Activated T-helper 17 cell treated with anti-CD3 and anti-CD28 coated beads, Interleukin-2, amount 50 U/mL, for 72 hours (primary cell): ENCODE data around the gene SIAH3. TPM values are rescaled to one million over a fixed set of nuclear protein-coding genes. Genes with fewer than 3 reads are reported as not detected.
"Not testable (repeated sequence)": the region's sequence is repeated elsewhere in the genome, so short reads cannot be mapped to it uniquely, and the experiment has no call there.

Experiments
- ATAC-seq: fragments of 150-1000 bp; cut with Tn5 transposase; replicated peaks from 2 replicates; pipeline ENCODE4 v1.10.0; 2021; ENCODE audit warnings: mild to moderate bottlenecking, moderate library complexity
- H3K27ac Mint-ChIP-seq: one replicate; pipeline ENCODE4 v1.8.0; 2022; ENCODE audit warnings: mixed read lengths
- H3K27me3 Mint-ChIP-seq: one replicate; pipeline ENCODE4 v1.8.0; 2022; ENCODE audit warnings: mixed read lengths
- H3K36me3 Mint-ChIP-seq: one replicate; pipeline ENCODE4 v1.8.0; 2022; ENCODE audit warnings: low read depth, mild to moderate bottlenecking, mixed read lengths
- H3K4me1 Mint-ChIP-seq: one replicate; pipeline ENCODE4 v1.8.0; 2022; ENCODE audit warnings: mixed read lengths
- H3K4me3 Mint-ChIP-seq: one replicate; pipeline ENCODE4 v1.8.0; 2022; ENCODE audit warnings: mild to moderate bottlenecking, mixed read lengths
- H3K9me3 Mint-ChIP-seq: one replicate; pipeline ENCODE4 v1.8.0; 2022; ENCODE audit warnings: mixed read lengths
- total RNA-seq, 2 donors: library from RNA; stranded (reverse); gene quantifications; one replicate each; pipeline ENCODE4 v1.2.3, GENCODE V29; 2022

SIAH3 gene
- total RNA-seq, 2 donors from 2014 or later = 0.06 TPM; not detected in 1

DNA sequence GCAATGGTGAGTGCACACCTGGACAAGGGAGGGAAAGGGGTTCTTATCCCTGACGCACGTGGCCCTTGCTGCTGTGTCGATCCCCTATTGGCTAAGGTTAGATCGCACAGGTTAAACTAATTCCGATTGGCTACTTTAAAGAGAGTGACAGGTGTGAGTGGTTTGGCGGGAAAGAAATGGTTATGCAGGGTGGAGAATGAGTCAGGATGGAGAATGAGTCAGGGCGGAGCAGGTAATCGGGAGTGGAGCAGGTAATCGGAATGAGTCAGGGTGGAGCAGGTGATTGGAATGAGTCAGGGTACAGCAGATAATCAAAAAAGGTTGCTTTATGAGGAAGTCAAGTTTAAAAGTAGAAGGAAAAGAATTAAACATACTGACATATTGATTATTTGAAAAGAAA, 24.4 kb upstream of the SIAH3 start:
- no peak for ATAC-seq
- H3K9me3 Mint-ChIP-seq = no peaks in the 10 kb centered on the region

DNA sequence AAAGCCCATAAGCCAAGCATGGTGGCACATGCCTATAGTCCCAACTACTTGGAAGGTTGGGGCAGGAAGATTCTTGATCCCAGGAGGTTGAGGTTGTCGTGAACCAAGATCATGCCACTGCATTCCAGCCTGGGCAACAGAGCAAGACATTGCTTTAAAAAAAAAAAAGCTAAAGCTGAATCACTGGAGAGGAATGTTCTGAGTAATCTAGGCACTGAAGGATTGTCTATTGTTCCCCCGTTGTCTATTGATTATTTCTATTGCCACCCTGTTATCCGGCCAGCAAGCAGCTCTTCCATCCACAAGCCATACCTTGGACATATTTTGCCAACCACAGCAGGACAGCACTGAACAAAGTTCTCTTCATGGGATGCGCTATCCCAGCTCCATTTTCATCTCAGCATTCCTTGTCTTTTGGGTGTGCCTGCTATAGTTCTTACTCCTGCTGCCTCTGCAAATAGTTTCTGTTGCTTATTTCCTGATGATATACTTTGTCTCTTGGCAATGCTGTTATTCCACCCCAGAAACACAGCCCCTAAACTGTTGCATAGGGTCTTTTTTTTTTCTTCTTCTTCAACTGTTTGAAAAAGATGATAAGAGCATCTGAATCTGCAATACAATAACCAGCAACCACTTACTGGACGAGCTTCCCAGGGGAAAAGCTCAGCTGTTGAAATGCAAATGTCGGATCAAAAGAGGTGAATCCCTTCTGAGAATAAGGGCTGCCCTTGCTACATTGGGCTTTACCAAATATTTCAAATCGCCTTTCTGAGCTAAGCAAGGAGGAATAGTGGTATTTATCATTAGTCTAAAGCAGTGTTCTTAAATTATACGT, 22.2 kb upstream of the SIAH3 start:
- no peak overlapping the region for H3K4me3 Mint-ChIP-seq
- peaks cover 7% of the 10 kb centered on the region for H3K27me3 Mint-ChIP-seq
- H3K27ac Mint-ChIP-seq = no peak overlapping the region
- ATAC-seq = no peak
- H3K36me3 Mint-ChIP-seq = no peaks in the 10 kb centered on the region
- H3K9me3 Mint-ChIP-seq = no peaks in the 10 kb centered on the region
- no peaks in the 10 kb centered on the region for H3K4me1 Mint-ChIP-seq

More for the DNA sequence above, 24.4 kb upstream of the SIAH3 start:
- peaks cover 10% of the 10 kb centered on the region for H3K27me3 Mint-ChIP-seq
- H3K4me1 Mint-ChIP-seq = no peaks in the 10 kb centered on the region
- H3K27ac Mint-ChIP-seq = no peak overlapping the region
- H3K4me3 Mint-ChIP-seq = no peak overlapping the region
- no peaks in the 10 kb centered on the region for H3K36me3 Mint-ChIP-seq

DNA sequence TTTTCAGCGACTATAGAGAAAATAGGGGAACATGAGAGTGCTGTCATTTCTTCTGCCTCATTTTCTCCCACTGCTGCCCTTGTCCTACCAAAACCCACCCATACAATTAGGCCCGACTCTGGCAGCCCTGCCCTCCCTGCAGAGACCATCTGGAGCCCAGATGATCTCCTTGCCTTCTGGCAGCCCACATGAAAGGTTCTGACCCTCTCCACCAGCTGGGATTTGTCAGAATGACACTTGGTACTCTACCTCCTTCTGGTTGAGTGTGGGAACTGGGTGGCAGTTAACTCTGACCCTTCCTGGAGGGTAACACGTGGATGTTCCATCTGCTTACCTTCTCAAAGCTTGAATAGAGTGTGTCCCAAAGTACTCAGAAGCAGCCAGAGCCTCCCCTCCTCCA, 21.0 kb upstream of the SIAH3 start:
- Mint-ChIP-seq H3K27me3 (peaks cover 4% of the 10 kb centered on the region), H3K4me3 (no peak overlapping the region)
- no peak for ATAC-seq

GRCh38 chr13:45871201-45871600, 19.6 kb upstream of the SIAH3 start:
- H3K4me3 Mint-ChIP-seq, H3K27ac Mint-ChIP-seq, H3K27me3 Mint-ChIP-seq, ATAC-seq, H3K9me3 Mint-ChIP-seq, H3K4me1 Mint-ChIP-seq, H3K36me3 Mint-ChIP-seq: not testable (repeated sequence)

More for the DNA sequence above, 21.0 kb upstream of the SIAH3 start:
- H3K27ac Mint-ChIP-seq = no peak overlapping the region
- H3K9me3 Mint-ChIP-seq = no peaks in the 10 kb centered on the region
- H3K36me3 Mint-ChIP-seq = no peaks in the 10 kb centered on the region
- H3K4me1 Mint-ChIP-seq = no peaks in the 10 kb centered on the region

- Mint-ChIP-seq H3K27ac (no peak overlapping the region), H3K4me3 (no peak overlapping the region), H3K4me1 (no peaks in the 10 kb centered on the region), H3K27me3 (no peaks in the 10 kb centered on the region), H3K9me3 (no peaks in the 10 kb centered on the region), H3K36me3 (no peaks in the 10 kb centered on the region)
- ATAC-seq = no peak
These were observed 18.7 kb upstream of the SIAH3 start for GRCh38 chr13:45870232-45870631.

- Mint-ChIP-seq H3K36me3 (no peaks in the 10 kb centered on the region), H3K9me3 (no peaks in the 10 kb centered on the region), H3K27ac (peak overlapping the region; percentile 15), H3K4me1 (no peaks in the 10 kb centered on the region), H3K4me3 (no peak overlapping the region), H3K27me3 (peaks cover 9% of the 10 kb centered on the region)
- no peak for ATAC-seq
These were observed 13.9 kb upstream of the SIAH3 start for GRCh38 chr13:45865414-45865813.

DNA sequence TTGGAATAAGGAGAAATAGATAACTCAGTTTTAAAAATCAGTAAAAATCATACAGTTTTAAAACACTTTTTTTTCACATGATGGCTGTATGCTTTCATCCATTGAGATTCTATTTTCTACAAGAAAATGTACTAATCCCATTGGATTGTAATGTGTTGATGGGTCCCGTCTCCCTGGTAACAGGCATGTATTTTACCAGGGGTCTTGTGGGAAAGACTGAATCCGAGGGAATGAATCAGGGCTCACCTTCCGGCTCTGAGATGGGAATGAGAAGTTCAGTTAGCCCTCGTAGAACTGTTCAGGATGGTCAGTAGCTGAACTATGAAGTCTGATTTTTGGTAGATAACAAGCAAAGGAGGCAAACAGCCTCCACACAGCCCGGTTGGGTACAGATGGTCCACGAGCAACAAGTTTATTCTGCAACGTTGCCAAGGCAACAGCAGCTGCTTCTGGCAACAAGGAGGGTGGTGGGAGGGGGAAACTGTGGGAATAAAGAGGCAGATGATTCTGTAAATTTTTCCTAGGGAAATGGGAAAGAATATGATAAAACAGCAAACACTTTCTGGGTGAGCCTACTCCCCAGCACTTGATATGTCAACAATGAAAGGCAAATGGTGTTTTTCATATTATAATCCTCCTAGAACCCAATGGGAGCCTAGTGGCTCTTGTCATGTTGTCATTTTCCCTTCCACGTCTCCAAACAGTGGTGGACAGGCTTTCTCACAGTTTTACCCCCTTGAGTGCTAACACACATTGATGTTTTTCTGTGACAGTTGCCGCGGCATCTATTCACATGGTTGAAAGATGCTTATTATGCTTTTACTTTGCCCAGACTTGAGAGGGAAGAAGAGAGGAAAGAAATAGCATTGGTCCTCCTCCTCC, 12.4 kb upstream of the SIAH3 start:
- Mint-ChIP-seq H3K36me3 (no peaks in the 10 kb centered on the region), H3K4me3 (no peak overlapping the region), H3K4me1 (no peaks in the 10 kb centered on the region), H3K9me3 (no peaks in the 10 kb centered on the region), H3K27ac (no peak overlapping the region), H3K27me3 (peaks cover 9% of the 10 kb centered on the region)
- ATAC-seq = no peak

DNA sequence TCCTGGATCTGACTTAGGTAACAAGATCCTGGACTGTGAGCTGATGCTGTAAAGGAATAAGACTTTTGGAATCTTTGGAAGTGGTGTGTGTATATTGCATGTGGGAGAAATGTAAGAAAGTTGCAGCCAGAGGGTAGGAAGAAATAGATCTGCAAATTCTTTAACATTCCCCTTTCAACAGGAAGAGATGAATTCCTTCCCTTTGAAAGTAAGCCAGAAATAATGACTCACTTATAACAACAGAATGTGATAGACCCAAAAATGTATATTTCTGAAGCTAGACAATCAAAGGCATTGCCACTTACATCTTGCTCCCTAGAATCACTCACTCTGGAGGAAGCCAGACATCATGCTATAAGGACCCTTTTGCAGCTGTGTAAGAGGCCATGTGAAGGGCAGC, 9.8 kb upstream of the SIAH3 start:
- Mint-ChIP-seq H3K4me1 (no peaks in the 10 kb centered on the region), H3K27ac (no peak overlapping the region), H3K36me3 (no peaks in the 10 kb centered on the region)

DNA sequence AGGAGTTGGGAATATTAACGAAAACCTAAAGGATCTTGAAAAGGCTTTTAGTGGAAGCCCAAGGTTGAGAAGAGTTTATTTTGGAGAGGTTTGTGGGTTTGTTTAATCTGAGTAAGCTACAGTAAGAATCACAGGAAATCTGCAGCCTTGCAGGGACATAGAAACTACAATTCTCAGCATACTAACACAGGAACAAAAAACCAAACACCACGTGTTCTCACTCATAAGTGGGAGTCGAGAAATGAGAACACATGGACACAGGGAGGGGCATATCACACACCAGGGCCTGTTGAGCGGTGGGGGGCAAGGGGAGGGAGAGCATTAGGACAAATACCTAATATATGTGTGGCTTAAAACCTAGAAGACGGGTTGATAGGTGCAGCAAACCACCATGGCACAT, 8.7 kb upstream of the SIAH3 start:
- Mint-ChIP-seq H3K36me3 (no peaks in the 10 kb centered on the region), H3K4me3 (no peak overlapping the region), H3K9me3 (no peaks in the 10 kb centered on the region), H3K27ac (no peak overlapping the region), H3K27me3 (peaks cover 9% of the 10 kb centered on the region), H3K4me1 (no peaks in the 10 kb centered on the region)
- no peak for ATAC-seq

More for the DNA sequence above, 9.8 kb upstream of the SIAH3 start:
- Mint-ChIP-seq H3K27me3 (peaks cover 9% of the 10 kb centered on the region), H3K4me3 (no peak overlapping the region), H3K9me3 (no peaks in the 10 kb centered on the region)
- no peak for ATAC-seq

DNA sequence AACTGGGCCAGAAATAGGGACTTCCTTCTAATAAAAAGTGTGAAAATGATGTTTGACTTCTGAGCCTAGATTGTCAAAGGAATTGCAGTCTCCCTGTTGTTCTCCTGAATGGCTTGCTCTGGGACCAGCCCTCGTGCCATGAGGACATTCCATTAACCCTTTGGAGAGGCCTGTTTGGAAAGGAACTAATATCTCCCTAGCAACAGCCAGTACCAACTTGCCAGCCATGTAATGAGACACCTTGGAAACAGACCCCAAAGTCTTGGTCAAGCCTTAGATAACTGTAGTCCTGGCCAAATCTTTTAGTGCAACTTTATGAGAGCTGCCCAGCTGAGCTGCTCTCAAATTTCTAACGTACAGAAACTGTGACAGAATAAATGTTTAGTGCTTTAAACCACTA, 8.2 kb upstream of the SIAH3 start:
- no peaks in the 10 kb centered on the region for H3K9me3 Mint-ChIP-seq
- H3K27ac Mint-ChIP-seq = no peak overlapping the region
- no peaks in the 10 kb centered on the region for H3K36me3 Mint-ChIP-seq
- H3K4me1 Mint-ChIP-seq = no peaks in the 10 kb centered on the region
- no peak overlapping the region for H3K4me3 Mint-ChIP-seq
- no peak for ATAC-seq
- H3K27me3 Mint-ChIP-seq = peaks cover 9% of the 10 kb centered on the region

GRCh38 chr13:45852494-45852893, 941 bp upstream of the SIAH3 start:
- no peak for ATAC-seq
- H3K9me3 Mint-ChIP-seq = peaks cover 5% of the 10 kb centered on the region
- H3K27me3 Mint-ChIP-seq = peaks cover 13% of the 10 kb centered on the region
- H3K27ac Mint-ChIP-seq = no peak overlapping the region
- no peaks in the 10 kb centered on the region for H3K36me3 Mint-ChIP-seq
- H3K4me1 Mint-ChIP-seq = peaks cover 27% of the 10 kb centered on the region
- no peak overlapping the region for H3K4me3 Mint-ChIP-seq

GRCh38 chr13:45851956-45852355, 403 bp upstream of the SIAH3 start:
- peaks cover 5% of the 10 kb centered on the region for H3K9me3 Mint-ChIP-seq
- peaks cover 13% of the 10 kb centered on the region for H3K27me3 Mint-ChIP-seq
- H3K4me3 Mint-ChIP-seq = peak overlapping the region; percentile 88
- H3K36me3 Mint-ChIP-seq = no peaks in the 10 kb centered on the region
- no peak overlapping the region for H3K27ac Mint-ChIP-seq
- ATAC-seq = no peak
- peaks cover 31% of the 10 kb centered on the region for H3K4me1 Mint-ChIP-seq

DNA sequence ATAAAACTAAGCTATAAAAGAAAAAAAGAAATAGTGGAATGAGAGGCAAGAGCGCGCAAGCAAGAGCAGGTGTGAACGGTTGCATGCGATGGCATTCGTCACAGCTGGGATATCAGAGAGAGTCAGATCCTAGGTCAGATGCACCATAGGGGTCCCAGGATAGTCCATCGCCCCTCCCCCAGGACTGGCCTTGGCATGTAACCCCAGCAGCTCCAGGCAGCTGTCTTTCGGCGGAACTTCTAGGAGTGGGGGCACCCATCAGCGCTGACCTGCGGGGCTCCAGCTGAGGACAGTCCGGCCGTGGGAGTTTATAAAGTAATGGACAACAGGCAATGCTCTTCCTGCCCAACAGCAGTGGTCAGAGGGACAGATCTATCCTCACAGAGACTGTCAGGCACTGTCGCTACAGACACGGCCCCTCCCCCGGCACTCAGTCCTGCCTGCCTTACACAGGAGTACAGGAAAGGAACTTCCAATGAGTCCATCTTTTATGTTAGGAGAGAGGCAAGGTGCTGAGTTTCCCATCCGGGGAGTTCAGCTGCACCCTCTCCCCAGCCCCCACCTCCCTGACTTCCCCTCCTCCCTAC, 1.4 kb downstream of the SIAH3 start:
- Mint-ChIP-seq H3K9me3 (peaks cover 5% of the 10 kb centered on the region), H3K27ac (peak overlapping the region; percentile 56), H3K27me3 (peaks cover 13% of the 10 kb centered on the region), H3K4me1 (peaks cover 31% of the 10 kb centered on the region), H3K4me3 (peak overlapping the region; percentile 88), H3K36me3 (no peaks in the 10 kb centered on the region)
- ATAC-seq = no peak

GRCh38 chr13:45849408-45849807, 2.1 kb downstream of the SIAH3 start:
- H3K4me3 Mint-ChIP-seq = peak overlapping the region; percentile 88
- H3K4me1 Mint-ChIP-seq = peaks cover 31% of the 10 kb centered on the region
- peaks cover 5% of the 10 kb centered on the region for H3K9me3 Mint-ChIP-seq
- no peaks in the 10 kb centered on the region for H3K36me3 Mint-ChIP-seq
- ATAC-seq = no peak
- H3K27ac Mint-ChIP-seq = no peak overlapping the region
- peaks cover 13% of the 10 kb centered on the region for H3K27me3 Mint-ChIP-seq
